Neural cell (in vitro differentiated cells): ENCODE results near the gene KCNIP3.

Experiments
- EP300 ChIP-seq: fragments of 450-650 bp; conservative IDR thresholded peaks from 2 replicates; pipeline ENCODE4 v1.6.1; 2014; ENCODE audit warnings: antibody characterized with exemption, mild to moderate bottlenecking, moderate library complexity; ENCODE audit not compliant: poor library complexity, severe bottlenecking
- EZH2 ChIP-seq: fragments of 200-600, 300-800 bp; shearing (Covaris generic), sonication (generic); IDR thresholded peaks from 2 replicates; pipeline ENCODE4 v1.6.1; 2014; ENCODE audit warnings: antibody characterized with exemption, low read length, borderline replicate concordance, mild to moderate bottlenecking; ENCODE audit not compliant: insufficient read depth, poor library complexity, severe bottlenecking
- MXI1 ChIP-seq: fragments of 450-650 bp; conservative IDR thresholded peaks from 2 replicates; pipeline ENCODE4 v1.6.1; 2014; ENCODE audit warnings: antibody characterized with exemption, mild to moderate bottlenecking; ENCODE audit not compliant: poor library complexity, severe bottlenecking
- POLR2AphosphoS5 ChIP-seq: IDR thresholded peaks from 2 replicates; pipeline ENCODE4 v1.6.1; 2012
- RAD21 ChIP-seq: fragments of 450-650 bp; conservative IDR thresholded peaks from 2 replicates; pipeline ENCODE4 v1.6.1; 2014; ENCODE audit warnings: antibody characterized with exemption, mild to moderate bottlenecking, moderate library complexity
- SMC3 ChIP-seq: fragments of 450-650 bp; conservative IDR thresholded peaks from 2 replicates; pipeline ENCODE4 v1.6.1; 2014; ENCODE audit warnings: antibody characterized with exemption, mild to moderate bottlenecking, moderate library complexity; ENCODE audit not compliant: poor library complexity
- TAF1 ChIP-seq: IDR thresholded peaks from 2 replicates; pipeline ENCODE4 v1.6.1; 2012; ENCODE audit warnings: low read depth
- TF ChIP-seq, protein P1 (sequence below): fragments of 450-650 bp; IDR thresholded peaks from 2 replicates; pipeline ENCODE4 v1.5.1; 2014; ENCODE audit warnings: antibody characterized with exemption, mild to moderate bottlenecking, moderate library complexity; ENCODE audit not compliant: poor library complexity, severe bottlenecking
- TF ChIP-seq, protein P2 (sequence below): IDR thresholded peaks from 2 replicates; pipeline ENCODE4 v1.6.1; 2012; ENCODE audit warnings: borderline replicate concordance

DNA sequence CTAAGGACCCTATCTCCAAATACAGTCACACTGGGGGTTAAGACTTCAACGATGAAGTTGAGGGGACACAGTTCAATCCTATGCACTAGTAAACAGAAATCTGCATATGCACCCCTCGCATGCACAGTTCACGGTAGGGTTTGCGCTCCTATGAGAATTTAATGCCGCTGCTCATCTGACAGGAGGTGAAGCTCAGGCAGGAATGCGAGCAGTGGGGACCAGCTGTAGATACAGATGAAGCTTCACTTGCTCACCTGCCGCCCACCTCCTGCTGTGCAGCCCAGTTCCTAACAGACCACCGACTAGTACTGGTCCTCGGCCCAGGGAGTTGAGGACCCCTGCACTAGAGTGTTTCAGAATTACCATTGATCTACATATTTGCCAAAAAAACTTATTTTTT, 65.3 kb downstream of the KCNIP3 start:
- no peak for TF ChIP-seq TAF1
- TF ChIP-seq EP300: no peak
- TF ChIP-seq POLR2AphosphoS5: no peak
- TF ChIP-seq, protein P1, sequence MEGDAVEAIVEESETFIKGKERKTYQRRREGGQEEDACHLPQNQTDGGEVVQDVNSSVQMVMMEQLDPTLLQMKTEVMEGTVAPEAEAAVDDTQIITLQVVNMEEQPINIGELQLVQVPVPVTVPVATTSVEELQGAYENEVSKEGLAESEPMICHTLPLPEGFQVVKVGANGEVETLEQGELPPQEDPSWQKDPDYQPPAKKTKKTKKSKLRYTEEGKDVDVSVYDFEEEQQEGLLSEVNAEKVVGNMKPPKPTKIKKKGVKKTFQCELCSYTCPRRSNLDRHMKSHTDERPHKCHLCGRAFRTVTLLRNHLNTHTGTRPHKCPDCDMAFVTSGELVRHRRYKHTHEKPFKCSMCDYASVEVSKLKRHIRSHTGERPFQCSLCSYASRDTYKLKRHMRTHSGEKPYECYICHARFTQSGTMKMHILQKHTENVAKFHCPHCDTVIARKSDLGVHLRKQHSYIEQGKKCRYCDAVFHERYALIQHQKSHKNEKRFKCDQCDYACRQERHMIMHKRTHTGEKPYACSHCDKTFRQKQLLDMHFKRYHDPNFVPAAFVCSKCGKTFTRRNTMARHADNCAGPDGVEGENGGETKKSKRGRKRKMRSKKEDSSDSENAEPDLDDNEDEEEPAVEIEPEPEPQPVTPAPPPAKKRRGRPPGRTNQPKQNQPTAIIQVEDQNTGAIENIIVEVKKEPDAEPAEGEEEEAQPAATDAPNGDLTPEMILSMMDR: no peak
- no peak for TF ChIP-seq EZH2
- no peak for TF ChIP-seq RAD21
- no peak for TF ChIP-seq MXI1
- TF ChIP-seq SMC3: no peak
- TF ChIP-seq, protein P2, sequence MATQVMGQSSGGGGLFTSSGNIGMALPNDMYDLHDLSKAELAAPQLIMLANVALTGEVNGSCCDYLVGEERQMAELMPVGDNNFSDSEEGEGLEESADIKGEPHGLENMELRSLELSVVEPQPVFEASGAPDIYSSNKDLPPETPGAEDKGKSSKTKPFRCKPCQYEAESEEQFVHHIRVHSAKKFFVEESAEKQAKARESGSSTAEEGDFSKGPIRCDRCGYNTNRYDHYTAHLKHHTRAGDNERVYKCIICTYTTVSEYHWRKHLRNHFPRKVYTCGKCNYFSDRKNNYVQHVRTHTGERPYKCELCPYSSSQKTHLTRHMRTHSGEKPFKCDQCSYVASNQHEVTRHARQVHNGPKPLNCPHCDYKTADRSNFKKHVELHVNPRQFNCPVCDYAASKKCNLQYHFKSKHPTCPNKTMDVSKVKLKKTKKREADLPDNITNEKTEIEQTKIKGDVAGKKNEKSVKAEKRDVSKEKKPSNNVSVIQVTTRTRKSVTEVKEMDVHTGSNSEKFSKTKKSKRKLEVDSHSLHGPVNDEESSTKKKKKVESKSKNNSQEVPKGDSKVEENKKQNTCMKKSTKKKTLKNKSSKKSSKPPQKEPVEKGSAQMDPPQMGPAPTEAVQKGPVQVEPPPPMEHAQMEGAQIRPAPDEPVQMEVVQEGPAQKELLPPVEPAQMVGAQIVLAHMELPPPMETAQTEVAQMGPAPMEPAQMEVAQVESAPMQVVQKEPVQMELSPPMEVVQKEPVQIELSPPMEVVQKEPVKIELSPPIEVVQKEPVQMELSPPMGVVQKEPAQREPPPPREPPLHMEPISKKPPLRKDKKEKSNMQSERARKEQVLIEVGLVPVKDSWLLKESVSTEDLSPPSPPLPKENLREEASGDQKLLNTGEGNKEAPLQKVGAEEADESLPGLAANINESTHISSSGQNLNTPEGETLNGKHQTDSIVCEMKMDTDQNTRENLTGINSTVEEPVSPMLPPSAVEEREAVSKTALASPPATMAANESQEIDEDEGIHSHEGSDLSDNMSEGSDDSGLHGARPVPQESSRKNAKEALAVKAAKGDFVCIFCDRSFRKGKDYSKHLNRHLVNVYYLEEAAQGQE: no peak
